Activated naive CD8-positive, alpha-beta T cell treated with anti-CD3 and anti-CD28 coated beads for 36 hours (primary cell): ENCODE results near the gene WDR48. TPM values are rescaled to one million over a fixed set of nuclear protein-coding genes. Genes with fewer than 3 reads are reported as not detected.

Source experiments
- DNase-seq: peaks from one replicate; pipeline ENCODE4 v3.0.0; 2021
- H3K27ac Mint-ChIP-seq: one replicate; pipeline ENCODE4 v1.8.0; 2022; ENCODE audit warnings: mild to moderate bottlenecking, moderate library complexity, mixed read lengths
- H3K27me3 Mint-ChIP-seq: one replicate; pipeline ENCODE4 v1.8.0; 2022; ENCODE audit warnings: mild to moderate bottlenecking, mixed read lengths
- H3K36me3 Mint-ChIP-seq: one replicate; pipeline ENCODE4 v1.8.0; 2021; ENCODE audit warnings: mild to moderate bottlenecking, mixed read lengths
- H3K4me1 Mint-ChIP-seq: one replicate; pipeline ENCODE4 v1.8.0; 2021; ENCODE audit warnings: mixed read lengths
- H3K4me3 Mint-ChIP-seq: one replicate; pipeline ENCODE4 v1.8.0; 2022; ENCODE audit warnings: mild to moderate bottlenecking, moderate library complexity, mixed read lengths
- H3K9me3 Mint-ChIP-seq: one replicate; pipeline ENCODE4 v1.8.0; 2022; ENCODE audit warnings: mixed read lengths
- total RNA-seq, 2 experiments: library from RNA; stranded (reverse); gene quantifications; one replicate each; pipeline ENCODE4 v1.2.3, GENCODE V29; 2021

WDR48 gene
- total RNA-seq, 2 experiments from 2014 or later = 38.4 to 41.0 TPM

GRCh38 chr3:39143051-39143885 lies 91.5 kb downstream of the WDR48 start:
- Mint-ChIP-seq H3K4me3 (no peak overlapping the region), H3K9me3 (no peaks in the 10 kb centered on the region), H3K27me3 (no peaks in the 10 kb centered on the region), H3K36me3 (peaks cover 46% of the 10 kb centered on the region), H3K4me1 (peaks cover 43% of the 10 kb centered on the region), H3K27ac (no peak overlapping the region)
- DNase-seq = no peak

GRCh38 chr3:39144095-39144747 lies 92.4 kb downstream of the WDR48 start:
- no peak for DNase-seq
- no peaks in the 10 kb centered on the region for H3K27me3 Mint-ChIP-seq
- peaks cover 47% of the 10 kb centered on the region for H3K4me1 Mint-ChIP-seq
- H3K36me3 Mint-ChIP-seq = peaks cover 56% of the 10 kb centered on the region
- H3K9me3 Mint-ChIP-seq = no peaks in the 10 kb centered on the region
- H3K4me3 Mint-ChIP-seq = no peak overlapping the region
- peak overlapping the region; percentile 61 for H3K27ac Mint-ChIP-seq

GRCh38 chr3:39144748-39145380 lies 93.0 kb downstream of the WDR48 start:
- no peaks in the 10 kb centered on the region for H3K9me3 Mint-ChIP-seq
- peaks cover 62% of the 10 kb centered on the region for H3K36me3 Mint-ChIP-seq
- no peak for DNase-seq
- H3K27ac Mint-ChIP-seq = peak overlapping the region; percentile 61
- no peak overlapping the region for H3K4me3 Mint-ChIP-seq
- no peaks in the 10 kb centered on the region for H3K27me3 Mint-ChIP-seq
- H3K4me1 Mint-ChIP-seq = peaks cover 52% of the 10 kb centered on the region

GRCh38 chr3:39146083-39146501 lies 94.3 kb downstream of the WDR48 start:
- Mint-ChIP-seq H3K4me1 (peaks cover 59% of the 10 kb centered on the region), H3K36me3 (peaks cover 71% of the 10 kb centered on the region), H3K4me3 (no peak overlapping the region), H3K27ac (peak overlapping the region; percentile 27), H3K27me3 (no peaks in the 10 kb centered on the region), H3K9me3 (no peaks in the 10 kb centered on the region)
- no peak for DNase-seq

Other genes starting within 250 kb of the WDR48 start
- gene SCN10A, start 235.8 kb upstream of the WDR48 start, total RNA-seq = not detected
- under 1 TPM; 0.08 to 0.12 TPM for gene SCN11A, start 72 bp upstream of the WDR48 start, total RNA-seq
- gene GORASP1, start 55.6 kb downstream of the WDR48 start, total RNA-seq = 10 to 100 TPM; 11.5 to 11.9 TPM
- gene TTC21A, start 55.7 kb downstream of the WDR48 start, total RNA-seq = under 1 TPM; 0.42 to 0.78 TPM
- gene CSRNP1, start 101.6 kb downstream of the WDR48 start, total RNA-seq = 10 to 100 TPM; 53.4 to 54.8 TPM
- under 1 TPM; 0.66 to 0.91 TPM for gene XIRP1, start 140.6 kb downstream of the WDR48 start, total RNA-seq
- under 1 TPM; 0.08 to 0.25 TPM for gene CX3CR1, start 228.0 kb downstream of the WDR48 start, total RNA-seq